ENCODE data around the gene AUTS2.

The AUTS2 gene

GRCh38 chr7:70772891-70773290, 1174.6 kb downstream of the AUTS2 start:
- TF ChIP-seq CTCF (IDR thresholded peaks at IDR 0.05; ENCODE audit: poor library complexity, severe bottlenecking), result no peak
- H3K36me3 ChIP-seq (ENCODE audit: low read depth), result no peaks in the 10 kb centered on the region
- no peak overlapping the region for H3K4me3 ChIP-seq (ENCODE audit: severe bottlenecking)
- no peak for ATAC-seq (ENCODE audit: low read depth)
- no peaks in the 10 kb centered on the region for H3K4me1 ChIP-seq (ENCODE audit: insufficient read depth, poor library complexity, severe bottlenecking)
- no peaks in the 10 kb centered on the region for H3K9me3 ChIP-seq (ENCODE audit: severe bottlenecking)
- H3K27ac ChIP-seq (ENCODE audit: poor library complexity, severe bottlenecking), result no peak overlapping the region
- H3K27me3 ChIP-seq (ENCODE audit: insufficient read depth, poor library complexity, severe bottlenecking), result no peaks in the 10 kb centered on the region
- no peak for DNase-seq (ENCODE audit: low spot score)

GRCh38 chr7:70773406-70773805, 1175.1 kb downstream of the AUTS2 start:
- DNase-seq (ENCODE audit: low spot score), result no peak

GRCh38 chr7:70774950-70775527, 1176.8 kb downstream of the AUTS2 start:
- Histone ChIP-seq H3K4me1 (ENCODE audit: insufficient read depth, poor library complexity, severe bottlenecking) (no peaks in the 10 kb centered on the region), H3K27ac (ENCODE audit: poor library complexity, severe bottlenecking) (no peak overlapping the region), H3K9me3 (ENCODE audit: severe bottlenecking) (no peaks in the 10 kb centered on the region), H3K4me3 (ENCODE audit: severe bottlenecking) (no peak overlapping the region), H3K27me3 (ENCODE audit: insufficient read depth, poor library complexity, severe bottlenecking) (no peaks in the 10 kb centered on the region), H3K36me3 (ENCODE audit: low read depth) (no peaks in the 10 kb centered on the region)
- ATAC-seq (ENCODE audit: low read depth) (no peak), DNase-seq (ENCODE audit: low spot score) (no peak)
- TF ChIP-seq CTCF (IDR thresholded peaks at IDR 0.05; ENCODE audit: poor library complexity, severe bottlenecking), result no peak

More at GRCh38 chr7:70773406-70773805, 1175.1 kb downstream of the AUTS2 start:
- Histone ChIP-seq H3K9me3 (ENCODE audit: severe bottlenecking) (no peaks in the 10 kb centered on the region), H3K27me3 (ENCODE audit: insufficient read depth, poor library complexity, severe bottlenecking) (no peaks in the 10 kb centered on the region), H3K4me1 (ENCODE audit: insufficient read depth, poor library complexity, severe bottlenecking) (no peaks in the 10 kb centered on the region), H3K36me3 (ENCODE audit: low read depth) (no peaks in the 10 kb centered on the region), H3K4me3 (ENCODE audit: severe bottlenecking) (no peak overlapping the region), H3K27ac (ENCODE audit: poor library complexity, severe bottlenecking) (no peak overlapping the region)
- no peak for ATAC-seq (ENCODE audit: low read depth)
- no peak for TF ChIP-seq CTCF (IDR thresholded peaks at IDR 0.05; ENCODE audit: poor library complexity, severe bottlenecking)

GRCh38 chr7:70775570-70776156, 1177.4 kb downstream of the AUTS2 start:
- H3K4me3 ChIP-seq (ENCODE audit: severe bottlenecking), result no peak overlapping the region
- no peak for ATAC-seq (ENCODE audit: low read depth)
- no peak for DNase-seq (ENCODE audit: low spot score)
- no peak overlapping the region for H3K27ac ChIP-seq (ENCODE audit: poor library complexity, severe bottlenecking)
- no peaks in the 10 kb centered on the region for H3K9me3 ChIP-seq (ENCODE audit: severe bottlenecking)
- no peaks in the 10 kb centered on the region for H3K27me3 ChIP-seq (ENCODE audit: insufficient read depth, poor library complexity, severe bottlenecking)
- no peak for TF ChIP-seq CTCF (IDR thresholded peaks at IDR 0.05; ENCODE audit: poor library complexity, severe bottlenecking)
- no peaks in the 10 kb centered on the region for H3K36me3 ChIP-seq (ENCODE audit: low read depth)
- H3K4me1 ChIP-seq (ENCODE audit: insufficient read depth, poor library complexity, severe bottlenecking), result no peaks in the 10 kb centered on the region

- no peak overlapping the region for H3K27ac ChIP-seq (ENCODE audit: poor library complexity, severe bottlenecking)
- H3K27me3 ChIP-seq (ENCODE audit: insufficient read depth, poor library complexity, severe bottlenecking), result no peaks in the 10 kb centered on the region
- ATAC-seq (ENCODE audit: low read depth), result no peak
- no peaks in the 10 kb centered on the region for H3K9me3 ChIP-seq (ENCODE audit: severe bottlenecking)
- no peak for TF ChIP-seq CTCF (IDR thresholded peaks at IDR 0.05; ENCODE audit: poor library complexity, severe bottlenecking)
- no peak for DNase-seq (ENCODE audit: low spot score)
- H3K36me3 ChIP-seq (ENCODE audit: low read depth), result no peaks in the 10 kb centered on the region
- H3K4me1 ChIP-seq (ENCODE audit: insufficient read depth, poor library complexity, severe bottlenecking), result no peaks in the 10 kb centered on the region
- H3K4me3 ChIP-seq (ENCODE audit: severe bottlenecking), result no peak overlapping the region
These were observed 1178.4 kb downstream of the AUTS2 start for GRCh38 chr7:70776627-70777101.
